Ramos (cell line): ENCODE results near the gene ZNF621.

Source experiments
- in situ Hi-C: fragments of 300-500 bp; cut with MboI; formaldehyde crosslinking; loops from one replicate; pipeline ENCODE4 v1.14.3; 2022; ENCODE audit warnings: low sequenced_read_pairs; ENCODE audit not compliant: unreplicated experiment

The ZNF621 gene

GRCh38 chr3:40524568-40525285 lies at the start of gene ZNF621:
TSS of gene ZNF621 (plus strand) at chr3:40524960. CDS start at chr3:40525841, 881 bp downstream.
- in situ Hi-C loops: no loop called here

- in situ Hi-C loops: no loop called here
Observed at GRCh38 chr3:40476478-40477470, 48.0 kb upstream of the ZNF621 start, which contains the start of gene ZNF619. TSS of gene ZNF619 (plus strand) at chr3:40477122. CDS start at chr3:40477980, 858 bp downstream.

- in situ Hi-C loops: no loop called here
Observed at GRCh38 chr3:40477666-40478065, 47.1 kb upstream of the ZNF621 start.

- in situ Hi-C loops: no loop called here
Observed at GRCh38 chr3:40487172-40487571, 37.6 kb upstream of the ZNF621 start.

GRCh38 chr3:40490916-40491315 lies 33.8 kb upstream of the ZNF621 start:
- in situ Hi-C loops: no loop called here

GRCh38 chr3:40494698-40495097 lies 30.1 kb upstream of the ZNF621 start:
- in situ Hi-C loops: no loop called here

GRCh38 chr3:40497288-40497687 lies 27.5 kb upstream of the ZNF621 start:
- in situ Hi-C loops: no loop called here

GRCh38 chr3:40499952-40500351 lies 24.8 kb upstream of the ZNF621 start:
- in situ Hi-C loops: no loop called here

GRCh38 chr3:40502034-40502433 lies 22.7 kb upstream of the ZNF621 start:
- in situ Hi-C loops: no loop called here

GRCh38 chr3:40504636-40505430 lies 19.9 kb upstream of the ZNF621 start:
- in situ Hi-C loops: no loop called here

GRCh38 chr3:40505599-40506462 lies 18.9 kb upstream of the ZNF621 start, which contains the start of gene ZNF620:
TSS of gene ZNF620 (plus strand) at chr3:40506039. CDS start at chr3:40506353, 314 bp downstream.
- in situ Hi-C loops: no loop called here

- in situ Hi-C loops: no loop called here
Observed at GRCh38 chr3:40511031-40511718, 13.6 kb upstream of the ZNF621 start.

- in situ Hi-C loops: no loop called here
Observed at GRCh38 chr3:40516201-40516600, 8.6 kb upstream of the ZNF621 start.

GRCh38 chr3:40518067-40518466 lies 6.7 kb upstream of the ZNF621 start:
- in situ Hi-C loops: no loop called here

- in situ Hi-C loops: no loop called here
Observed at GRCh38 chr3:40518848-40519247, 5.9 kb upstream of the ZNF621 start.

GRCh38 chr3:40521254-40521653 lies 3.5 kb upstream of the ZNF621 start:
- in situ Hi-C loops: no loop called here

- in situ Hi-C loops: no loop called here
Observed at GRCh38 chr3:40523781-40524180, 979 bp upstream of the ZNF621 start.

GRCh38 chr3:40524222-40524567 lies 565 bp upstream of the ZNF621 start:
- in situ Hi-C loops: no loop called here

- in situ Hi-C loops: no loop called here
Observed at GRCh38 chr3:40528426-40528825, 3.7 kb downstream of the ZNF621 start.
